SK-N-MC (cell line): ENCODE results near the gene LST1.

Experiments
- EZH2 ChIP-seq: fragments of 200-600 bp; sonication (generic); IDR thresholded peaks from one replicate; pipeline ENCODE4 v1.6.1; 2017; ENCODE audit warnings: antibody characterized with exemption
- POLR2AphosphoS5 ChIP-seq: IDR thresholded peaks from 2 replicates; pipeline ENCODE4 v1.6.1; 2012; ENCODE audit warnings: mild to moderate bottlenecking, low read depth, low read length, borderline replicate concordance

DNA sequence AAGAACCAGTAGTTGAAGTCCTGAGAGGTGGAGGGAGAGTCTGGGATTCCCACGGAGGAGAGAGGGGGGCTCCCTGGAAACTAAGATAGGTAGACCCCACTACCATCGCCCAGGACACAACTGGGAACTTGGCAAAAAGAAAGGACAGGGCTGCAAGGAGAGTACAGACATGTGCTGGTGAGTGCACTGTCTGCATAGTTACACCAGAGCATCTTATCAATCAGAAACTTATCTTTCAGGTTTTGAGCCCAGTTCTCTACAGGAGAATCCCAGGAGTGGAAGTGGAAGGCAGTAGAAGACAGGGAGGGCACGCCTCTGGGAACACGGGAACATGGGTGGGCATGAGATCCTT is 26.5 kb upstream of the LST1 start:
- TF ChIP-seq POLR2AphosphoS5 (no peak), EZH2 (no peak)
